ENCODE data around the gene CNTN6. TPM values are rescaled to one million over a fixed set of nuclear protein-coding genes. Genes with fewer than 3 reads are reported as not detected.

CNTN6 gene
- polyA plus RNA-seq, result 39.2 and 47.8 TPM in 2 replicates

DNA sequence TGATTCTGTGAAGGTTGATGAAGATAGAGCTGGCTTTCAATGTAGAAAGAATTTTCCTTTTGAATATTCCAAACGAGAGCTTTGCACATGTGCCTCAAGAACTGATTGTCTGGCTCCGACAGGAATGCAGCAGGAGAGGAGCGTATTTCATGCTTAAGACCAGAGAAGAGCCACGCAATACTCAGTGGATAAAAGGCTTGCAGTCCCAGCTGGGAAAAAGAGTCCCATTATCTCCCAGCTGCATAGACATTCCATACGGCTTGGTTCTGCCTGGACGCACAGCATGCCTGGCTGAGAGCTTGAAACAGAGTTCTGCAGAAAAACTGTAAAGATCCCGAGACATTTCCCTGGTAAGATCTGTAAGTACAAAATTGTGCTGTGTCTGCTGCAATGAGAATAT, at the start of gene CNTN6:
TSS of gene CNTN6 (plus strand) at position 254 of the 400 bp plus-strand sequence. CDS start 54,985 bp downstream, outside the sequence.

